Stimulated activated CD4-positive, alpha-beta T cell treated with anti-CD3 and anti-CD28 coated beads, Interleukin-1b, Interleukin-23, amount 100 ng/mL, for 1 hour (primary cell): ENCODE measurements around the gene SART1.
"Not testable (repeated sequence)": the region's sequence is repeated elsewhere in the genome, so short reads cannot be mapped to it uniquely, and the experiment has no call there.

Experiments used
- DNase-seq, 2 donors: peaks; one replicate each; pipeline ENCODE4 v3.0.0-alpha.2; 2020; ENCODE audit warnings: low read depth in 2 of 2

The SART1 gene

GRCh38 chr11:65934014-65934413 lies 27.5 kb upstream of the SART1 start:
- DNase-seq, result no peak

GRCh38 chr11:65937766-65938165 lies 23.8 kb upstream of the SART1 start:
- DNase-seq, result no peak

GRCh38 chr11:65941720-65942310 lies 19.7 kb upstream of the SART1 start:
- no peak for DNase-seq

- no peak for DNase-seq
These were observed 19.0 kb upstream of the SART1 start for GRCh38 chr11:65942531-65942930.

GRCh38 chr11:65944191-65944590 lies 17.3 kb upstream of the SART1 start:
- DNase-seq, result no peak

- no peak for DNase-seq
These were observed 16.8 kb upstream of the SART1 start for GRCh38 chr11:65944767-65945166.

GRCh38 chr11:65945430-65945911 lies 16.1 kb upstream of the SART1 start, which contains the start of gene TSGA10IP:
Gene TSGA10IP, plus strand, starts transcription at chr11:65945480. Its CDS starts 196 bp downstream, at chr11:65945676.
- no peak for DNase-seq

- DNase-seq, result no peak
These were observed 15.5 kb upstream of the SART1 start for GRCh38 chr11:65945941-65946558.

GRCh38 chr11:65946655-65947054 lies 14.9 kb upstream of the SART1 start:
- no peak for DNase-seq

- DNase-seq, result no peak
These were observed 14.4 kb upstream of the SART1 start for GRCh38 chr11:65947133-65947532.

GRCh38 chr11:65947603-65948125 lies 13.9 kb upstream of the SART1 start:
- DNase-seq, result no peak

- not testable (repeated sequence) for DNase-seq
These were observed 10.8 kb upstream of the SART1 start for GRCh38 chr11:65950711-65951110.

GRCh38 chr11:65951641-65952040 lies 9.9 kb upstream of the SART1 start:
- DNase-seq, result not testable (repeated sequence)

GRCh38 chr11:65952052-65952521 lies 9.4 kb upstream of the SART1 start:
- DNase-seq, result no peak

- DNase-seq, result no peak
These were observed 8.1 kb upstream of the SART1 start for GRCh38 chr11:65953471-65953870.

- DNase-seq, result no peak
These were observed 6.8 kb upstream of the SART1 start for GRCh38 chr11:65954771-65955170.

- DNase-seq, result no peak
These were observed 3.2 kb upstream of the SART1 start for GRCh38 chr11:65958291-65958690.

GRCh38 chr11:65958774-65959420 lies 2.6 kb upstream of the SART1 start:
- no peak for DNase-seq

GRCh38 chr11:65960824-65961266 lies 689 bp upstream of the SART1 start:
- DNase-seq, result no peak

GRCh38 chr11:65962141-65962564 lies 619 bp downstream of the SART1 start:
- no peak for DNase-seq

GRCh38 chr11:65964906-65965305 lies 3.4 kb downstream of the SART1 start:
- no peak for DNase-seq

- DNase-seq, result no peak
These were observed 4.6 kb downstream of the SART1 start for GRCh38 chr11:65965986-65966762.
